ENCODE data around the gene DZIP3. TPM values are rescaled to one million over a fixed set of nuclear protein-coding genes. Genes with fewer than 3 reads are reported as not detected.

DZIP3 gene
- total and polyA plus RNA-seq, 2 of the 13 experiments (the other 11 are each of a cell fraction or from before 2014, with no cell fraction given): 11.3 to 17.3 TPM

DNA sequence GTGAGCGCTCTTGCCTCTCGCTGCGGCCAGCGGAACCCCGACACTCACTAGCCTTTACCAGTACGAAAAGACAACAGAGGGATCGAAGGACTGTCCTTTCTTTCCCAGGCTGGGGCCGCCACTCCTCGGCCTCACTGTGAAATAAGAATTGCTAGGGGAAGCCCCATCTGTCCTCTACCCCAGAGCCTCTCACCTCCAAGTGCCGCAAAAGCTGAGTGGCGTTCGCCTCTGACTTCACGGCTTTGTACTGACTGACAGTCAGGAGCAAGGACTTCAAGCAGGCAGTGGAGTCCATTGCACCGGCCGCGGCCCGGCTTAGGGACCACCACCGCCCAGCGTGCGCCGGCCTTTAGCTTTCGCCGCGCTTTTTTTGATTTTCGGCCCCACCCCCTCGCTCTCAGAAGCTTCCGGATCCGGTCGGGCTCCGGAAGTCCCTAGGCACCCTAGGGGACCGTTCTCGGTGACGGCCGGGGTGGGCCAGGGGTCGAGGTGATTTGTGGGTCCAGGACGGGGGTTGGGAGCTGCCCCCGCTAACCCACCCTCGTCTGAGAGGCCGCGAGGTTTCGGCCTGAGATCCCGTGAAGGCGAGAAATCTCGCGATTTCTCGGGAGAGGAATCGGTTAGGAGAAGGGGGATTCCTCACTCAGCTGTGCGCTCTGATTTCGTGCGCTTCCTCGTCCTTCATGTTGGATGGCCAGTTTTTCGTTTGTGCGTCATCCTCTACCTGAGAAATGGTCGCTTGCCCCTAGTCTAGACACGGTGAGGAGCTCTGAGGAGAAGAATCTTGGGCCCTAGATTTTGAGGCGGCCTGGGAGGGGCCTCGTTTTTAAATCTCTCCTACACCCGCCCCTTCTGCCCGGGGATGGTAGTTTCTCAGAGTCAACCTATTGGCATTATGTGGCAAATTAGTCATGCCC, at the start of gene DZIP3, which contains the start of gene CIP2A (continued):
- TF ChIP-seq, protein P1, sequence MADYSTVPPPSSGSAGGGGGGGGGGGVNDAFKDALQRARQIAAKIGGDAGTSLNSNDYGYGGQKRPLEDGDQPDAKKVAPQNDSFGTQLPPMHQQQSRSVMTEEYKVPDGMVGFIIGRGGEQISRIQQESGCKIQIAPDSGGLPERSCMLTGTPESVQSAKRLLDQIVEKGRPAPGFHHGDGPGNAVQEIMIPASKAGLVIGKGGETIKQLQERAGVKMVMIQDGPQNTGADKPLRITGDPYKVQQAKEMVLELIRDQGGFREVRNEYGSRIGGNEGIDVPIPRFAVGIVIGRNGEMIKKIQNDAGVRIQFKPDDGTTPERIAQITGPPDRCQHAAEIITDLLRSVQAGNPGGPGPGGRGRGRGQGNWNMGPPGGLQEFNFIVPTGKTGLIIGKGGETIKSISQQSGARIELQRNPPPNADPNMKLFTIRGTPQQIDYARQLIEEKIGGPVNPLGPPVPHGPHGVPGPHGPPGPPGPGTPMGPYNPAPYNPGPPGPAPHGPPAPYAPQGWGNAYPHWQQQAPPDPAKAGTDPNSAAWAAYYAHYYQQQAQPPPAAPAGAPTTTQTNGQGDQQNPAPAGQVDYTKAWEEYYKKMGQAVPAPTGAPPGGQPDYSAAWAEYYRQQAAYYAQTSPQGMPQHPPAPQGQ (CRISPR knock-in tag; IDR thresholded peaks at IDR 0.05; ENCODE audit: borderline replicate concordance): no peak
- peak; percentile 51; the same call in 1 of the 2 replicates for TF ChIP-seq EED (CRISPR knock-in tag; IDR thresholded peaks at IDR 0.05)
- TF ChIP-seq KDM3A (CRISPR knock-in tag; IDR thresholded peaks at IDR 0.05; ENCODE audit: low read depth): 0 out of 2 replicates have a peak, but pooled peaks have one; percentile 42
- TF ChIP-seq, protein P2, sequence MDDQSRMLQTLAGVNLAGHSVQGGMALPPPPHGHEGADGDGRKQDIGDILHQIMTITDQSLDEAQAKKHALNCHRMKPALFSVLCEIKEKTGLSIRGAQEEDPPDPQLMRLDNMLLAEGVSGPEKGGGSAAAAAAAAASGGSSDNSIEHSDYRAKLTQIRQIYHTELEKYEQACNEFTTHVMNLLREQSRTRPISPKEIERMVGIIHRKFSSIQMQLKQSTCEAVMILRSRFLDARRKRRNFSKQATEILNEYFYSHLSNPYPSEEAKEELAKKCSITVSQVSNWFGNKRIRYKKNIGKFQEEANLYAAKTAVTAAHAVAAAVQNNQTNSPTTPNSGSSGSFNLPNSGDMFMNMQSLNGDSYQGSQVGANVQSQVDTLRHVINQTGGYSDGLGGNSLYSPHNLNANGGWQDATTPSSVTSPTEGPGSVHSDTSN (CRISPR knock-in tag; IDR thresholded peaks at IDR 0.05; ENCODE audit: borderline replicate concordance): no peak
- peak; percentile 10; the same call in 1 of the 2 replicates for TF ChIP-seq ZNF331 (CRISPR knock-in tag; IDR thresholded peaks at IDR 0.05)
- TF ChIP-seq, protein P3, sequence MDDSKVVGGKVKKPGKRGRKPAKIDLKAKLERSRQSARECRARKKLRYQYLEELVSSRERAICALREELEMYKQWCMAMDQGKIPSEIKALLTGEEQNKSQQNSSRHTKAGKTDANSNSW (CRISPR knock-in tag; IDR thresholded peaks at IDR 0.05; ENCODE audit: borderline replicate concordance): no peak
- 0 out of 2 replicates have a peak, but pooled peaks have one; percentile 43 for TF ChIP-seq ZNF12 (CRISPR knock-in tag; IDR thresholded peaks at IDR 0.05)
- no peak for TF ChIP-seq ZNF136 (CRISPR knock-in tag; IDR thresholded peaks at IDR 0.05; ENCODE audit: low read depth)
- TF ChIP-seq, protein P4, sequence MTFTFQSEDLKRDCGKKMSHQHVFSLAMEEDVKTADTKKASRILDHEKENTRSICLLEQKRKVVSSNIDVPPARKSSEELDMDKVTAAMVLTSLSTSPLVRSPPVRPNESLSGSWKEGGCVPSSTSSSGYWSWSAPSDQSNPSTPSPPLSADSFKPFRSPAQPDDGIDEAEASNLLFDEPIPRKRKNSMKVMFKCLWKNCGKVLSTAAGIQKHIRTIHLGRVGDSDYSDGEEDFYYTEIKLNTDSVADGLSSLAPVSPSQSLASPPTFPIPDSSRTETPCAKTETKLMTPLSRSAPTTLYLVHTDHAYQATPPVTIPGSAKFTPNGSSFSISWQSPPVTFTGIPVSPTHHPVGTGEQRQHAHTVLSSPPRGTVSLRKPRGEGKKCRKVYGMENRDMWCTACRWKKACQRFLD (CRISPR knock-in tag; IDR thresholded peaks at IDR 0.05; ENCODE audit: borderline replicate concordance): peak; percentile 73; the same call in 1 of the 2 replicates
- TF ChIP-seq NBN (conservative IDR thresholded peaks at IDR 0.05): no peak
- peak; percentile 26 for TF ChIP-seq ZNF709 (CRISPR knock-in tag; IDR thresholded peaks at IDR 0.05)
- peak; percentile 96 for TF ChIP-seq TGIF2 (CRISPR knock-in tag; IDR thresholded peaks at IDR 0.05)
- TF ChIP-seq HOXA9 (CRISPR knock-in tag; IDR thresholded peaks at IDR 0.05; ENCODE audit: borderline replicate concordance): no peak
- TF ChIP-seq MTF2 (CRISPR knock-in tag; IDR thresholded peaks at IDR 0.05; ENCODE audit: borderline replicate concordance): no peak
- TF ChIP-seq, protein P5, sequence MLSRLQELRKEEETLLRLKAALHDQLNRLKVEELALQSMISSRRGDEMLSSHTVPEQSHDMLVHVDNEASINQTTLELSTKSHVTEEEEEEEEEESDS (CRISPR knock-in tag; IDR thresholded peaks at IDR 0.05; ENCODE audit: borderline replicate concordance): 0 out of 2 replicates have a peak, but pooled peaks have one; percentile 35
- no peak for TF ChIP-seq RFX1 (IDR thresholded peaks at IDR 0.05)
- TF ChIP-seq ZNF530 (CRISPR knock-in tag; IDR thresholded peaks at IDR 0.05; ENCODE audit: low read depth): no peak
- TF ChIP-seq, protein P6, sequence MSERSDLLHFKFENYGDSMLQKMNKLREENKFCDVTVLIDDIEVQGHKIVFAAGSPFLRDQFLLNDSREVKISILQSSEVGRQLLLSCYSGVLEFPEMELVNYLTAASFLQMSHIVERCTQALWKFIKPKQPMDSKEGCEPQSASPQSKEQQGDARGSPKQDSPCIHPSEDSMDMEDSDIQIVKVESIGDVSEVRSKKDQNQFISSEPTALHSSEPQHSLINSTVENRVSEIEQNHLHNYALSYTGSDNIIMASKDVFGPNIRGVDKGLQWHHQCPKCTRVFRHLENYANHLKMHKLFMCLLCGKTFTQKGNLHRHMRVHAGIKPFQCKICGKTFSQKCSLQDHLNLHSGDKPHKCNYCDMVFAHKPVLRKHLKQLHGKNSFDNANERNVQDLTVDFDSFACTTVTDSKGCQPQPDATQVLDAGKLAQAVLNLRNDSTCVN (CRISPR knock-in tag; IDR thresholded peaks at IDR 0.05; ENCODE audit: borderline replicate concordance): no peak
- TF ChIP-seq HMG20B (CRISPR knock-in tag; conservative IDR thresholded peaks at IDR 0.05): peak; percentile 25; the same call in 1 of the 2 replicates
- TF ChIP-seq GTF2F1 (IDR thresholded peaks at IDR 0.05; ENCODE audit: low read length): no peak
- no peak for TF ChIP-seq ZNF549 (CRISPR knock-in tag; IDR thresholded peaks at IDR 0.05)
